ENCODE results near the gene EMC10.

Gene EMC10

DNA sequence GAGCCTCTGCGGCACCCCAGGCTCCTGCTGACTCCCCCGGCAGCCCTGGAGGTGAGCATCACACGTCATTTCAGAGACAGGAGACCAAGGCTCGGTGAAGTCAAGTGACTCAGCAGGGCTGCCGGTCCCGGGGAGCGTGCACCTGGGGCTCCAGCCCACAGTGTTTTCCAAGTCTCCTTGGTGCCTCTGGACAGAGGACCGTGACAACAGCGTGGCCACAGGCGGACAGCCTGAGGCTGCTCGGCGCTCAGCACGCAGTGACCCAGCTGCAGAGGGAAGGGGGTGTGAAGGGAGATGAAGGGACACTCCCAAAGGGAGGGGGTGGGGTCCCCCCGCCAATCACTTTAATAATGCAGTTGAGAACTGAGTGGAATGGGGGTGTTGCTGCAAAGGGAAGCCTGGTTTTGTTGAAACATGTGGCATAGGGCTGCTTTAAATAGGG is 54.9 kb downstream of the EMC10 start:
- Histone ChIP-seq H3K4me3 (ENCODE audit: low read depth in 1 of 2, low read length in 1 of 2) (no peak overlapping the region), H3K36me3 (no peaks in the 10 kb centered on the region), H3K9me3 (peaks cover 5% of the 10 kb centered on the region), H3K27ac (no peak overlapping the region), H3K27me3 (peaks cover 19% of the 10 kb centered on the region), H3K4me1 (ENCODE audit: control insufficient read depth in 1 of 2, insufficient read depth in 1 of 2, low read depth in 1 of 2, low read length in 1 of 2) (no peaks in the 10 kb centered on the region)
- TF ChIP-seq, protein P1, sequence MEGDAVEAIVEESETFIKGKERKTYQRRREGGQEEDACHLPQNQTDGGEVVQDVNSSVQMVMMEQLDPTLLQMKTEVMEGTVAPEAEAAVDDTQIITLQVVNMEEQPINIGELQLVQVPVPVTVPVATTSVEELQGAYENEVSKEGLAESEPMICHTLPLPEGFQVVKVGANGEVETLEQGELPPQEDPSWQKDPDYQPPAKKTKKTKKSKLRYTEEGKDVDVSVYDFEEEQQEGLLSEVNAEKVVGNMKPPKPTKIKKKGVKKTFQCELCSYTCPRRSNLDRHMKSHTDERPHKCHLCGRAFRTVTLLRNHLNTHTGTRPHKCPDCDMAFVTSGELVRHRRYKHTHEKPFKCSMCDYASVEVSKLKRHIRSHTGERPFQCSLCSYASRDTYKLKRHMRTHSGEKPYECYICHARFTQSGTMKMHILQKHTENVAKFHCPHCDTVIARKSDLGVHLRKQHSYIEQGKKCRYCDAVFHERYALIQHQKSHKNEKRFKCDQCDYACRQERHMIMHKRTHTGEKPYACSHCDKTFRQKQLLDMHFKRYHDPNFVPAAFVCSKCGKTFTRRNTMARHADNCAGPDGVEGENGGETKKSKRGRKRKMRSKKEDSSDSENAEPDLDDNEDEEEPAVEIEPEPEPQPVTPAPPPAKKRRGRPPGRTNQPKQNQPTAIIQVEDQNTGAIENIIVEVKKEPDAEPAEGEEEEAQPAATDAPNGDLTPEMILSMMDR (IDR thresholded peaks at IDR 0.05): no peak

DNA sequence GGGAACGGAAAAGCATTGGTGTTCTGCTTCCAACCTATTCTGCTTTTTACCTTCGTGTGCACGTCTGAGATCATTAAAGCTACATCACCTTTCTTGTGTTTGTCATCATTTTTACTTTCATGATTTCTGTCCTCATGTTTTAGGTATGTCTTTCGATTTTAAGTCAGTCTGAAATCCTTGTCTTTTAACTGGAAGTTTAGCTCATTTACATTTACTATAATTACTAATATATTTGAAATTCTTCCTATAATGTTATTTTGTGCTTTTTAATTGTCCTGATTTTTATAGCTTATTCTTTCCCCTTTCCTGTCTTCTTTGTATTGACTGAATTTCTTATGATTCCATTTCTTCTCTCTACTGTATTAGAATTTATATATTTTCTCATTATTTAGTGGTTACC is 56.6 kb downstream of the EMC10 start:
- no peak overlapping the region for H3K4me3 ChIP-seq (ENCODE audit: low read depth in 1 of 2, low read length in 1 of 2)
- no peak overlapping the region for H3K27ac ChIP-seq
- TF ChIP-seq, protein P1 (IDR thresholded peaks at IDR 0.05): no peak
- no peaks in the 10 kb centered on the region for H3K4me1 ChIP-seq (ENCODE audit: control insufficient read depth in 1 of 2, insufficient read depth in 1 of 2, low read depth in 1 of 2, low read length in 1 of 2)
- no peaks in the 10 kb centered on the region for H3K36me3 ChIP-seq
- peaks cover 5% of the 10 kb centered on the region for H3K9me3 ChIP-seq
- peaks cover 19% of the 10 kb centered on the region for H3K27me3 ChIP-seq

DNA sequence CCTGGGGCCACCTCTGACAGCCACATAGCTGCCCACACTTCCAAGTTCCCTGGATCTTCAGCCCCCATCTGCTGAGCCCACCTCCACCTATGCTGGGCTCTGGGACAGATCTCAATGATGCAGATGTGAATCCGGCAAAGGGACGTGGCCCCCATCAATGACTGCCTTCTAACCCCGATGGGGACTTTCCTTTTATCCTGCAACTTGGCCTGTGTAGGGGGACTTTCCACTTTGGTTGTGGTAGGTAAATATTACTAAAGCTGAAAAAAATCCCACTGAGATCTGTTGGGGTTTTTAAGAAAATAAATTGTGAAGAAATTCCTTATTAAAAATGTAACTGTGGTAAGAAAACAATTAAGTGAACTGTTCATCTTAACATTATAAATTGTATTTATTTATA is 58.2 kb downstream of the EMC10 start:
- no peak overlapping the region for H3K4me3 ChIP-seq (ENCODE audit: low read depth in 1 of 2, low read length in 1 of 2)
- H3K27me3 ChIP-seq: peaks cover 19% of the 10 kb centered on the region
- H3K27ac ChIP-seq: no peak overlapping the region
- H3K4me1 ChIP-seq (ENCODE audit: control insufficient read depth in 1 of 2, insufficient read depth in 1 of 2, low read depth in 1 of 2, low read length in 1 of 2): no peaks in the 10 kb centered on the region
- peaks cover 5% of the 10 kb centered on the region for H3K9me3 ChIP-seq
- TF ChIP-seq, protein P1 (IDR thresholded peaks at IDR 0.05): no peak
- H3K36me3 ChIP-seq: no peaks in the 10 kb centered on the region

DNA sequence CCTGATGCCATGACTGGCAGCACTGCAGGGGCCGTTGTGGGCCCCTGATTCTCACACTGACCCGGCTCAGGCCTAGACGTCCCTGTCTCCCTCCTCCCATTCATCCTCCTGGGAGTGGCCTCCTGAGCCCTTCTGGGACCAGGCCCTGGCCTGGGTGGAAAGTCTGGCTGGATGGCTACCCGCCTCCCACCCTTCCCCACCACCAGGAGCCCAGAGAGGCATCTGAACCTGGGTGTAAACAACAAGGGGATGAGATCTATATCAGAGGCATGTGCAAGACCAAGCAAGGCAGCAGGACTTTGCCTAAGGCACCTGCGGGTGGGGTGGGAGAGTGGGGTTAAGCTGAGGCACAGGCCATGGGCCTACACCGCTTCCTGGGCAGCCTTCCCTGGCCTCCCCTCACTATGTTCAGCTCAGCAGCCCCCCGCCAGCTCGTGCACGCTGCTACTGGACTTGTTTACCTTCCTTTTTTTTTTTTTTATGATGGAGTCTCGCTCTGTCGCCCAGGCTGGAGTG is 59.4 kb downstream of the EMC10 start:
- Histone ChIP-seq H3K4me3 (ENCODE audit: low read depth in 1 of 2, low read length in 1 of 2) (no peak overlapping the region), H3K36me3 (no peaks in the 10 kb centered on the region), H3K4me1 (ENCODE audit: control insufficient read depth in 1 of 2, insufficient read depth in 1 of 2, low read depth in 1 of 2, low read length in 1 of 2) (no peaks in the 10 kb centered on the region), H3K27ac (no peak overlapping the region), H3K27me3 (peaks cover 19% of the 10 kb centered on the region), H3K9me3 (peaks cover 5% of the 10 kb centered on the region)
- TF ChIP-seq, protein P1 (IDR thresholded peaks at IDR 0.05): no peak

DNA sequence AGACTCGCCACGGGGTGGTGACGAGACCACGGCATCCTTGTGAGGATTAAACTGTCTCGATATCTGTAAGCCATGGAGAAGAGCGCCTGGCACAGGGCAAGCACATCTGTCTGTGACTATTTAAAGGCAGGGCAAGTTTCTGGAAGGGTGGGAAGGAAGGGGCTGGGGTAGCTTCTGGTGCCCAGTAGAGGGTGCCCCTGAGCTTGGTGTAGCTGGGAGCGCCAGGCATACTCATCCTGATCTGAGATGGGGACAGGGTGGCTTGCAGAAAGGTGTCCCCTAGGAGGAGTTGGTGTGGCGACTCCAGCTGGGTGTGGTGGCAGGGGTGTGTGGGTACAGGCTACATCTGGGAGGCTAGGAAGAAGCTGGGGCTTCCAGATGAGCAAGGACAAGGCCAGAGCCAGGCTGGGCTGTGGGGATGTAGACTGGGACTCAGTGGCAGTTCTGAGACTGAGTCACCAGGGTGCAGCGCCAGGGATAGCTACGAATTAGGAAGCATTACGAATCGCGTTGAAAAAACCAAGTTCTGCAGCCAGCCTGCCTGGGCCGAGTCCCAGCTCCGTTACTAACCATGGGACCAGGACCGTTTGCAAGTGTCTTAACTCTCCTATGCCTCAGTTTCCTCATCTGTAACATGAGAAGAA is 60.5 kb downstream of the EMC10 start:
- TF ChIP-seq, protein P1 (IDR thresholded peaks at IDR 0.05): no peak
- H3K27me3 ChIP-seq: peaks cover 19% of the 10 kb centered on the region
- H3K36me3 ChIP-seq: no peaks in the 10 kb centered on the region
- no peak overlapping the region for H3K4me3 ChIP-seq (ENCODE audit: low read depth in 1 of 2, low read length in 1 of 2)
- peaks cover 5% of the 10 kb centered on the region for H3K9me3 ChIP-seq
- H3K27ac ChIP-seq: no peak overlapping the region
- H3K4me1 ChIP-seq (ENCODE audit: control insufficient read depth in 1 of 2, insufficient read depth in 1 of 2, low read depth in 1 of 2, low read length in 1 of 2): no peaks in the 10 kb centered on the region
